Activated naive CD8-positive, alpha-beta T cell treated with anti-CD3 and anti-CD28 coated beads, Interleukin-2, amount 10 ng/mL, durations not matched to agents 7 days and 5 days (primary cell): Measurements from ENCODE around the gene SBK2. TPM values are rescaled to one million over a fixed set of nuclear protein-coding genes. Genes with fewer than 3 reads are reported as not detected.
"Not testable (repeated sequence)": the region's sequence is repeated elsewhere in the genome, so short reads cannot be mapped to it uniquely, and the experiment has no call there.

ENCODE experiments used
- ATAC-seq: fragments of 150-1000 bp; cut with Tn5 transposase; one replicate; pipeline ENCODE4 v1.10.0; 2021; ENCODE audit warnings: low read depth, moderate library complexity
- POLR2A ChIA-PET: fragments of 350-600 bp; sonication (Branson Sonifier 250); formaldehyde crosslinking; loops from one replicate; lab custom pipeline; 2021; ENCODE audit warnings: antibody characterized with exemption; lab: Charles Lee
- DNase-seq: peaks from one replicate; pipeline ENCODE4 v3.0.0; 2021
- H3K27ac Mint-ChIP-seq: one replicate; pipeline ENCODE4 v1.8.0; 2022; ENCODE audit warnings: mild to moderate bottlenecking, mixed read lengths
- H3K27me3 Mint-ChIP-seq: one replicate; pipeline ENCODE4 v1.8.0; 2022; ENCODE audit warnings: mild to moderate bottlenecking, moderate library complexity, mixed read lengths
- H3K36me3 Mint-ChIP-seq: one replicate; pipeline ENCODE4 v1.8.0; 2021; ENCODE audit warnings: mild to moderate bottlenecking, mixed read lengths
- H3K4me1 Mint-ChIP-seq: one replicate; pipeline ENCODE4 v1.8.0; 2021; ENCODE audit warnings: mixed read lengths
- H3K4me3 Mint-ChIP-seq: one replicate; pipeline ENCODE4 v1.8.0; 2022; ENCODE audit warnings: mild to moderate bottlenecking, moderate library complexity, mixed read lengths
- H3K9me3 Mint-ChIP-seq: one replicate; pipeline ENCODE4 v1.8.0; 2021; ENCODE audit warnings: mixed read lengths
- total RNA-seq, 2 experiments: library from RNA; stranded (reverse); gene quantifications; one replicate each; pipeline ENCODE4 v1.2.3, GENCODE V29; 2021

Gene SBK2
- total RNA-seq, 2 experiments from 2014 or later: not detected

- ATAC-seq: no peak
- no peak for DNase-seq
- POLR2A ChIA-PET: no interaction called here
- H3K36me3 Mint-ChIP-seq: peaks cover 15% of the 10 kb centered on the region
- H3K27ac Mint-ChIP-seq: no peak overlapping the region
- H3K4me3 Mint-ChIP-seq: no peak overlapping the region
- no peaks in the 10 kb centered on the region for H3K27me3 Mint-ChIP-seq
- peaks cover 16% of the 10 kb centered on the region for H3K4me1 Mint-ChIP-seq
- H3K9me3 Mint-ChIP-seq: no peaks in the 10 kb centered on the region
Measured at GRCh38 chr19:55576746-55577145, 39.8 kb upstream of the SBK2 start.

DNA sequence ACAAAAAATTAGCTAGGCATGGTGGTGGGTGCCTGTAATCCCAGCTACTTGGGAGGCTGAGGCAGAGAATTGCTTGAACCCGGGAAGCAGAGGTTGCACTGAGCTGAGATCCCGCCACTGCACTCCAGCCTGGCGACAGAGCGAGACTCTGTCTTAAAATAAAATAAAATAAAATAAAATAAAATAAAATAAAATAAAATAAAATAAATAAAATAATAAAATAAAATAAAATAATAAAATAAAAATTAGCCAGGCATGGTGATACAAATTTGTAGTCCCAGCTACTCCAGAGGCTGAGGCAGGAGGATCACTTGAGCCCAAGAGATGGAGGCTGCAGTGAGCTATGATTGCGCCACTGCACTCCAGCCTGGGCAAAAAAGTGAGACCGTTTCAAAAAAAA lies 37.0 kb upstream of the SBK2 start:
- peaks cover 11% of the 10 kb centered on the region for H3K36me3 Mint-ChIP-seq
- POLR2A ChIA-PET, H3K9me3 Mint-ChIP-seq, H3K4me1 Mint-ChIP-seq, DNase-seq, H3K27me3 Mint-ChIP-seq, ATAC-seq, H3K4me3 Mint-ChIP-seq, H3K27ac Mint-ChIP-seq: not testable (repeated sequence)

- H3K27me3 Mint-ChIP-seq, ATAC-seq, POLR2A ChIA-PET, H3K4me3 Mint-ChIP-seq, H3K9me3 Mint-ChIP-seq, H3K27ac Mint-ChIP-seq, H3K36me3 Mint-ChIP-seq, DNase-seq, H3K4me1 Mint-ChIP-seq: not testable (repeated sequence)
Measured at GRCh38 chr19:55569477-55569876, 32.5 kb upstream of the SBK2 start.

- no peak overlapping the region for H3K27ac Mint-ChIP-seq
- ATAC-seq: no peak
- no peaks in the 10 kb centered on the region for H3K9me3 Mint-ChIP-seq
- H3K4me3 Mint-ChIP-seq: no peak overlapping the region
- no peaks in the 10 kb centered on the region for H3K4me1 Mint-ChIP-seq
- POLR2A ChIA-PET: no interaction called here
- DNase-seq: no peak
- no peaks in the 10 kb centered on the region for H3K36me3 Mint-ChIP-seq
- H3K27me3 Mint-ChIP-seq: peaks cover 5% of the 10 kb centered on the region
Measured at GRCh38 chr19:55567708-55568328, 30.9 kb upstream of the SBK2 start.

- POLR2A ChIA-PET: no interaction called here
- H3K27ac Mint-ChIP-seq: no peak overlapping the region
- H3K4me3 Mint-ChIP-seq: no peak overlapping the region
- H3K9me3 Mint-ChIP-seq: no peaks in the 10 kb centered on the region
- no peaks in the 10 kb centered on the region for H3K4me1 Mint-ChIP-seq
- ATAC-seq (no peak), DNase-seq (no peak)
- peaks cover 5% of the 10 kb centered on the region for H3K27me3 Mint-ChIP-seq
- H3K36me3 Mint-ChIP-seq: no peaks in the 10 kb centered on the region
Measured at GRCh38 chr19:55566823-55567222, 29.9 kb upstream of the SBK2 start.

DNA sequence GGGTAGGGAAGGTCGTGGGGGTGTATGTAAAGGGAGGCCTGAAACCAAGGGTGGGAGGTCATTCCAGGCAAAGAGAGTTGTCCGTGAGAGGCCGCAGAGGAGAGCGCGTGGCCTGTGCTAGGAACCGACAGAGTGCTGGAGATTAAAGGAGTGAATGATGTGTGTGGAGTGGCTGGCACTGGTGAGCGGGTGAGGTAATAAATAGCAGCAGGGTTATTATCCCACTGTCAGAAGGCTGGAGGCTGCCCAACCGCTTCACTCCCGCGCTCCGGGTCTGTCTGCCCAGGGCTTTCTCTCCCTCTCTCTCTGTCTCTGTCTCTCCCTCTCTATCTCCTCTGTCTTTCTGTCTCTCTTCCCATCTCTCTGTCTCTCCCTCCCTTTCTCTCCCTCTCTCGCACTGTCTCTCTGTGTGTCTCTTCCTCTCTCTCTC lies 26.3 kb upstream of the SBK2 start:
- Mint-ChIP-seq H3K27me3 (peaks cover 5% of the 10 kb centered on the region), H3K9me3 (peaks cover 3% of the 10 kb centered on the region), H3K4me1 (no peaks in the 10 kb centered on the region), H3K4me3 (no peak overlapping the region), H3K36me3 (no peaks in the 10 kb centered on the region), H3K27ac (no peak overlapping the region)
- DNase-seq: no peak
- ATAC-seq: no peak
- POLR2A ChIA-PET: no interaction called here

DNA sequence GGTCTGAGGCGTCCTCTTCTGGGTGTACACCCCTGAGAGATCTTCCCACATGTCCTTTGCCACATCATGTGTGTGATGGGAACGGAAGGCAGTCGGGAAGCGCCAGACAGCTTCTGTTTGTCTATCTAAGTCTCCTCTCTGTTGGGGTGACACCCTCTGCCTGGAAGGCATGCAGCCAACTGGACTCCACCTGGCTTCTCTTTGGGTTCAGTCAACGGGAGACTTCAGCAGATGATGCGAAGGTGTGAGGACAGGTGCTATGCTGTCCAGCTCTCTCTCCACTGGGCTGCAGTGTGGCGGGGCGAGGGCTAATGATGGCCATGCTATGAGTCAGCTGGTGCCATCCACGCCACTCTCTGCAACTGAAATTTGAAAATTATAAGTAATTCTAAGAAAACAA lies 22.8 kb upstream of the SBK2 start:
- Mint-ChIP-seq H3K36me3 (no peaks in the 10 kb centered on the region), H3K27me3 (peaks cover 2% of the 10 kb centered on the region), H3K27ac (no peak overlapping the region), H3K4me3 (no peak overlapping the region), H3K4me1 (peaks cover 1% of the 10 kb centered on the region), H3K9me3 (peaks cover 3% of the 10 kb centered on the region)
- no peak for ATAC-seq
- POLR2A ChIA-PET: no interaction called here
- DNase-seq: no peak

DNA sequence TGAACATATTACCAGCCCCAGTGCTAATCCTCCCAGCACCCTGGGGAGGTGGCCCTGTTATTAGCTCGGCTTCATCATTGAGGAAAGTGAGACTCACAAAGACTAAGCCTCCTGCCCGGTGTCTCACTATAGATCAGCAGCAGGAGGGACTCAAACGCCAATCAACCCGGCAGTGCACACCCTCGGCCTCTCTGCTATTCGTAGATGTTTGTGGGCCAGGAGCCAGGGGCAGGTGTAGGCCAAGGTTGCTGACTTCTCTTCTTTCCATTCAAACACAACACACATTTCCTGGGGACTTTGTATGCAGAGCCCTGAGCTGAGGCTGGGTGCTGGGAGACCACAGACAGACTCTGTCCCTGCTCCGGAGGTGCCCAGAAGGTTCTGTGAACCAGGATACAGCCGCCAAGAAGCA lies 17.8 kb upstream of the SBK2 start:
- ATAC-seq (no peak), DNase-seq (no peak)
- POLR2A ChIA-PET: no interaction called here
- H3K9me3 Mint-ChIP-seq: no peaks in the 10 kb centered on the region
- no peak overlapping the region for H3K4me3 Mint-ChIP-seq
- H3K36me3 Mint-ChIP-seq: no peaks in the 10 kb centered on the region
- peaks cover 4% of the 10 kb centered on the region for H3K4me1 Mint-ChIP-seq
- no peak overlapping the region for H3K27ac Mint-ChIP-seq
- H3K27me3 Mint-ChIP-seq: peaks cover 6% of the 10 kb centered on the region

DNA sequence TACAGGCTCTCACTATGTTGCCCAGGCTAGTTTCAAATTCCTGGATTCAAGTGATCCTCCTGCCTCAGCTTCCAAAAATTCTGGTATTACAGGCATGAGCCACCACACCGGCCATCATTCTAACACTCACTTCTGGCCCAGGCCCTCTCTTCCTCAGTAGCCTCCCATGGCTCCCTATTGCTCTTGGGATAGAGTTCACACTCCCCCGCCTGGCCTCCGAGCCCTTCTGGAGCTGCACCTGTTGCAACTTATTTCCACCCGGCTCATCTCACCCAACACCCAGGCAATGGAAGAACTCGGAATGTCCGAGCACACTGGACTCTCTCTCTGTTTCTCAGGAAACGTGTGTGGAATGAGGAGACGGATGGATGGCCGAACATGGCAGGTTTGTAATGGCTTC lies 17.4 kb upstream of the SBK2 start:
- DNase-seq (no peak), ATAC-seq (no peak)
- Mint-ChIP-seq H3K4me3 (no peak overlapping the region), H3K36me3 (no peaks in the 10 kb centered on the region), H3K27me3 (peaks cover 6% of the 10 kb centered on the region), H3K9me3 (no peaks in the 10 kb centered on the region), H3K27ac (no peak overlapping the region), H3K4me1 (peaks cover 4% of the 10 kb centered on the region)
- POLR2A ChIA-PET: no interaction called here

DNA sequence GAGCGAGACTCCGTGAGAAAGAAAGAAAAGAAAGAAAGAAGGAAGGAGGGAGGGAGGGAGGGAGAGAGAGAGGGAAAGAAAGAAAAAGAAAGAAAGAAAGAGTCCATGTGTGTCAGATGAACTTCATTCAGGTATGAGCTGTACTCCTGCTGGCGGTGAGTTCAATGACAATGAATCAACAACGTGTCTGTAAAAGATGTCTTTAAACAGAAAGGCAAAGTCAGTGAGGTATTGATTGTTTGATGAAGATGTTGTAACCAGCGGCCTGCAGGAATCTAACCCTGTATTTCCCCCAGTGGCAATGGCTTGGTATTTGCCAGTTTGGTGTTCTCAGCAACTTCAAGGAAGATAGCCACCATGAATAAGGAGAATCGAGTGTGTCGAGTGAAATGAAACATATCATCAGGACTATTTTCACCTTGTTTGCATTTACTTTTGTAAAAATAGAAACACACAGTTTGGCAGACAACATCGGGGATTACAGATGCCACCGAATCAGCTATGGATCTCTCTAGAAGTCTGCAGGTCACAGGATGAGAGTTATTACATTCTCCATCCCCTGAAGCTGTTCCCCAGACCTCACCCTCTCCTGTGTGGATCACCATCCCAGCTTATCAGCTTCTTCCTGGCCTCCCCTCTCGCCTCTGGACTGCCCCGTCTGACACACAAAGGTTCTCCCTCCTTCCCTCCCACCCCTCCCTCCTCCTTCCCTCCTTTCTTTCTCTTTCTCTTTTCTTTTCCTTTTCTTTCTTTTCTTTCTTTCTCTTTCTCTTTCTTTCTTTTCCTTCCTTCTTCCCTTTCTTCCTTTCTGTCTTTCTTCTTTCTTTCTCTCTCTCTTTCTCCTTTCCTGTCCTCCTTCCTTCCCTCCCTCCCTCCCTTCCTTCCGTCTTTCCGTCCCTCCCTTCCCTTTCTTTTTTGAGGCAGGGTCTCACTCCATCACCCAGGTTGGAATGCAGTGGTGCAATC lies 16.6 kb upstream of the SBK2 start:
- Mint-ChIP-seq H3K27me3 (peaks cover 6% of the 10 kb centered on the region), H3K4me1 (peaks cover 4% of the 10 kb centered on the region), H3K36me3 (no peaks in the 10 kb centered on the region), H3K27ac (no peak overlapping the region), H3K9me3 (no peaks in the 10 kb centered on the region), H3K4me3 (no peak overlapping the region)
- no peak for DNase-seq
- ATAC-seq: no peak
- POLR2A ChIA-PET: no interaction called here

DNA sequence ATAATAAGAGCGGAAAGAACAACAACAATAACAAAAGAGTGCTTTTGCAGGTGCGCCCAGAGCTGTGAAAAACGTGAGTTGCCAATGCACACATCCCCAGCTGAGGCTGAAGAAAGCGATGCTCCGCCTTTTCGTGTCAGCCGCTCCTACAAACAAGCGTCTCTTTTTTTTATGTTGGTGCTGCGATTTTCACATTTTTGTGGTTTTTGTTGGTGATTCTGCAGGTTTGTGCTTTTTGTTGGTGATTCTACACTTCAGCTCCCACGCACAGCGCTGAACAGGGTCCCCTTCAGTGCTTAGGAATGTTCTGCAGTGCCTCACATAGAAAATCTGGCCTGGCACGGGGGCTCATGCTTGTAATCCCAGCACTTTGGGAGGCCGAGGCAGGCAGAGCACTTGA lies 15.7 kb upstream of the SBK2 start:
- POLR2A ChIA-PET: no interaction called here
- Mint-ChIP-seq H3K27me3 (peaks cover 13% of the 10 kb centered on the region), H3K4me1 (peaks cover 4% of the 10 kb centered on the region), H3K4me3 (no peak overlapping the region), H3K36me3 (no peaks in the 10 kb centered on the region), H3K9me3 (no peaks in the 10 kb centered on the region), H3K27ac (no peak overlapping the region)
- DNase-seq: no peak
- ATAC-seq: no peak

DNA sequence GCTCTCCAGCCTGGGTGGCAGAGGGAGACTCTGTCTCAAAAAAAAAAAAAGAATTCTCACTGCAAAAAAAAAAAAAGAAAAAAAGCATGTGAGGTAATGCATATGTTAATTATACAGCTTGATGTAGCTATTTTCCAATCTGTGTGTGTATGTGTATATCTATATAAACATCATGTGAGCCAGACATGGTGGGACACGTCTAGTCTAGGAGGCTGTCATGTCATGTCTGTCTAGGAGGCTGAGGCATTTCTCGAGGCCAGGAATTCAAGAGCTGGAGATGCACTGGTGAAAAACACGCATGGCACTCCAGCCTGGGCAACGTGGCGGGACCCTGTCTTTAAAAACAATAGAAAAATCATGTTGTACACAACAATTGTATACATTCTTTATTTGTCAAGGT lies 15.3 kb upstream of the SBK2 start:
- POLR2A ChIA-PET: no interaction called here

GRCh38 chr19:55550321-55550650 lies 13.4 kb upstream of the SBK2 start:
- peaks cover 17% of the 10 kb centered on the region for H3K27me3 Mint-ChIP-seq
- POLR2A ChIA-PET: interaction anchor here (0.5 kb wide), 1 partner anchor 81 kb away, joined by 5 read pairs; no protein-coding TSS in a partner anchor

More for the DNA sequence above, 15.3 kb upstream of the SBK2 start:
- Mint-ChIP-seq H3K9me3 (no peaks in the 10 kb centered on the region), H3K27me3 (peaks cover 17% of the 10 kb centered on the region), H3K36me3 (no peaks in the 10 kb centered on the region), H3K4me1 (peaks cover 4% of the 10 kb centered on the region), H3K27ac (no peak overlapping the region), H3K4me3 (no peak overlapping the region)
- DNase-seq (no peak), ATAC-seq (no peak)

More at GRCh38 chr19:55550321-55550650, 13.4 kb upstream of the SBK2 start:
- DNase-seq (no peak), ATAC-seq (no peak)
- H3K9me3 Mint-ChIP-seq: no peaks in the 10 kb centered on the region
- peaks cover 4% of the 10 kb centered on the region for H3K4me1 Mint-ChIP-seq
- H3K36me3 Mint-ChIP-seq: no peaks in the 10 kb centered on the region
- no peak overlapping the region for H3K27ac Mint-ChIP-seq
- no peak overlapping the region for H3K4me3 Mint-ChIP-seq
